Activated naive CD4-positive, alpha-beta T cell treated with Interleukin-2 at 50 U/mL for 16 hours (primary cell): ENCODE data around the gene MCRS1.

Experiments
- DNase-seq: peaks from one replicate; pipeline ENCODE4 v3.0.0-alpha.2; 2020

The MCRS1 gene

DNA sequence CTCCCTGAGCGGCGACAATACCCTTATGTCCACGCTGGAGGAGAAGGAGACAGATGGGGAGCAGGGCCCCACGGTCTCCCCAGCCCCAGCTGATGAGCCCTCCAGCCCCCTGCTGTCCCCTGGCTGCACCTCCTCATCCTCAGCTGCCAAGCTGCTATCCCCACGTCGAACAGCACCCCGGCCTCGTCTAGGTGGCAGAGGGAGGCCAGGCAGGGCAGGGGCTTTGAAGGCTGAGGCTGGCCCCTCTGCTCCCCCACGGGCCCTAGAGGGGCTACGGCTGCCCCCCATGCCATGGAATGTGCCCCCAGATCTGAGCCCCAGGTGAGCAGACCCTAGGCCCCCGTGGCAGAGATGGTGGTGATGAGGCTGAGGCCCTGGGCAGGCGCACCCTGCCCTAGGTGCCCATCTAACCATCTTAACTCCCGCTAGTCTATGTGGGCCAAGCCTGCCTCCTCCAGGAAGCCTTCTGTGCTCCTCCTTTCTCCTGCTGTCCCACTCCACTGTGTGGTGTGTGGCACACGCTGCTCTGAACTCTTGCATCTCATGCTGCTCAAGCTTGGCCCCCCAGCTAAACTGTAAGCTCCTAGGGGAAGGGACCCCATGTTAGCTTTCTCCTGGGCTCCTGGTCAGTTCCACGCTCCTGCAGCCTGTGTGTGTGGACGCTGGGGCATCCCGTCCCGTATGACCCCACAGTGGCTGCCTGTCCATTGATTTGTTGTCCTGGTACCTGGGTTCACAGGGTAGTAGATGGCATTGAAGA is 12.1 kb downstream of the MCRS1 start:
- no peak for DNase-seq

GRCh38 chr12:49554266-49554665 is 13.7 kb downstream of the MCRS1 start:
- no peak for DNase-seq

DNA sequence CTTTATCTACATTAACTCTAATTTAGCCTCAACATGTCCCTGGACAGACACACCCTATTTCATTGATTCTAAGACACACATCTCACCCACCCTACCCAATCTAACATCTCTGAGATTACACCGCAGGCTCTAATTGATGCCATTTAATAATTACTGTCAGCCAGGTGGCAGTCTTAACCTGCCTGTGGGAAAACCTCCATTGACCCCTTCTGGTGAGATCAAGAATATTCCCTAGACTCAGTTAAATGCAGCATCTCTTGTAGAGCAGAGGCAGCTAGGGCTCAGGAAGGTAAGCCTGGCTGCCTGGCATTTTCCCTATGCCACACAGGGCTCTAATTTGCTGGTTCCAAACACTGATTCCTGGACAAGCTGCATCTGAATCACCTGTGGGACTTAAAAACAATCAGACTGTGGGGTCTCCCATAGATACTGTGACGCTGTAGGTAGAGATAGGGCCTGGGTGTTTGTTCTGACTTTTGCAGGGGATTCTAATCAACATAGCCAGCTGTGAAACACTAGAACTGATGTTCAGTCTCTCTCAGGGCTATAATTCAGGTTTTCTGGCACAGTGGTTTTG is 14.3 kb downstream of the MCRS1 start:
- no peak for DNase-seq

DNA sequence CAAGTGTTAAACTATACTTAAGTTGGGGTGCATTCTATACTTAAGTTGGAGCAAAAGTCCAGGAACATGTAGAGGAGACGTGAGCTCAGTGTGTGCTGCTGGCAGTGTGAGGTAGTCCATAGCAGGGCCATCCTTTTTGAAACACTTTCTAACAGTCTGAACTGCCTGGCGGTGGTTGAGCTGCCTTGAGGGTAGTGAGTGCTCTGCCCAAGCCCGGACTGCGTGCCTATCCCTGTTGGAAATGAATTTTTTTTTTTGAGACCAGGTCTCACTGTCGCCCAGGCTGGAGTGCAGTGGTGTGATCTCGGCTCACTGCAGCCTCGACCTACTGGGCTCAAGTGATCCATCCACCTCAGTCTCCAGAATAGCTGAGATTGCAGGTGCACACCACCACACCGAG is 15.0 kb downstream of the MCRS1 start:
- DNase-seq: no peak

DNA sequence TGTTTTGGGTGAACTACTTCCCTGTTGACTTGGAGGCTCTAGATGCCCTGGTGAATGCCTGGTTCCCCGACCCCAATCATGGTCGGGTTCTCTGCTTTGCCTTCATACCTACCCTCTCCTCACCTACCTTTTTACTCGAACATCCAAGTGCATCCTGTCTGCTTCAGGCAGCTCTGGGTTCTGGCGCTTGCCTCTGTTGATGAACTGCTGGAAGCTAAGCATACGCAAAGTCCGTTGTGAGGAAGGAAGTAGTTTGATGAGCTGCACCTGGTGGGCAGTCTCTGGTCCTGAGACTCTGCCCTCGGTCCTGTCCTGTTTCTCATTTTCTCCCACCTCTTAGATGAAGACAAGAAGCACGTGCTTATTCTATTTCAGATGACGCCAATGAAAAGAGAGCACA is 15.5 kb downstream of the MCRS1 start:
- no peak for DNase-seq

- no peak for DNase-seq
These were observed 15.9 kb downstream of the MCRS1 start for GRCh38 chr12:49552014-49552413.

GRCh38 chr12:49550693-49551252 is 17.2 kb downstream of the MCRS1 start:
- DNase-seq: no peak

- no peak for DNase-seq
These were observed 17.9 kb downstream of the MCRS1 start for GRCh38 chr12:49549735-49550692.

DNA sequence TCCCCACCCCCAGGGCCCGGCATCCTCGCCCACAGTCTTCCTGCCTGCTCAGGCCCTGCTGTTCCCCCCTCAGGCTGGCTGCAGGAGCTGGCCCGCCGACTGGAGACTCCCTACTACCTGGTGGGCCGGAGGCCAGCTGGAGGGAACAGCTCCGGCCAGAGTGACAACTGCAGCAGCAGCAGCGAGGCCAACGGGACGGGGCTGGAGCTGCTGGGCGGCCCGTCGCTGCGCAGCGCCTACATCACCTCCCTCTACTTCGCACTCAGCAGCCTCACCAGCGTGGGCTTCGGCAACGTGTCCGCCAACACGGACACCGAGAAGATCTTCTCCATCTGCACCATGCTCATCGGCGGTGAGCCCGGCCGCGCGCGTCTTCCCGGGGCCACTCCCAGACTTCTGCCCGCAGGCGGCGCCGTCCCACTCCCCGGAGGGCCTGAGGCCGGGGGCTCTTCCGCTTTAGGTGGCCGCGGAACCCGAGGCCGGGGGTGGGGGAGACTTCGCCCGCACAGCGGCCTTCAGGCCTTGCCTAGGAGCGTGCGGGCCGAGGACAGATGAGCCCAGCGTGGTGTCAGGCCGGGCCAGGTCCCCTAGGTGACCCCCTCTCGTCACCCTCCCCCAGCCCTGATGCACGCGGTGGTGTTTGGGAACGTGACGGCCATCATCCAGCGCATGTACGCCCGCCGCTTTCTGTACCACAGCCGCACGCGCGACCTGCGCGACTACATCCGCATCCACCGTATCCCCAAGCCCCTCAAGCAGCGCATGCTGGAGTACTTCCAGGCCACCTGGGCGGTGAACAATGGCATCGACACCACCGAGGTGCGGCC is 18.9 kb downstream of the MCRS1 start:
- peak; percentile 27 for DNase-seq

DNA sequence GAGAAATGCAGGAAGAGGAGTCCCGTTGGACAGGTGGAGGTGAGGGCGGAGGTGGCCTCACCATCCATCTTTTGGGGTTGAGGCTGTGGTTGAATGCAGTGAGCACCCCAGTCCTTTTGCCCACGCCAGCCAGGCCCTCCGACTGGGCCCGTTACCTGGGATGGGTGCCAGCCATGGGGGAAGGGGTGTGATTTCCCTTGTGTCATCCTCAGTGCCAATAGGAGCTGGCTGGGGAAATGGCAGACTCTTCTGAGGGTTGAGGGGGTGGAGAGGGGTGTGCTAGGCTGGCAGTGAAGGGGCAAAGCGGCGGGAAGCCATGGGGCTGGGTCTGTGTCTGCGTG is 19.5 kb downstream of the MCRS1 start:
- no peak for DNase-seq

- no peak for DNase-seq
These were observed 20.8 kb downstream of the MCRS1 start for GRCh38 chr12:49547090-49547690.

GRCh38 chr12:49546481-49546880 is 21.5 kb downstream of the MCRS1 start:
- no peak for DNase-seq

GRCh38 chr12:49545815-49546214 is 22.1 kb downstream of the MCRS1 start:
- no peak for DNase-seq

- DNase-seq: no peak
These were observed 23.8 kb downstream of the MCRS1 start for GRCh38 chr12:49543914-49544815.

DNA sequence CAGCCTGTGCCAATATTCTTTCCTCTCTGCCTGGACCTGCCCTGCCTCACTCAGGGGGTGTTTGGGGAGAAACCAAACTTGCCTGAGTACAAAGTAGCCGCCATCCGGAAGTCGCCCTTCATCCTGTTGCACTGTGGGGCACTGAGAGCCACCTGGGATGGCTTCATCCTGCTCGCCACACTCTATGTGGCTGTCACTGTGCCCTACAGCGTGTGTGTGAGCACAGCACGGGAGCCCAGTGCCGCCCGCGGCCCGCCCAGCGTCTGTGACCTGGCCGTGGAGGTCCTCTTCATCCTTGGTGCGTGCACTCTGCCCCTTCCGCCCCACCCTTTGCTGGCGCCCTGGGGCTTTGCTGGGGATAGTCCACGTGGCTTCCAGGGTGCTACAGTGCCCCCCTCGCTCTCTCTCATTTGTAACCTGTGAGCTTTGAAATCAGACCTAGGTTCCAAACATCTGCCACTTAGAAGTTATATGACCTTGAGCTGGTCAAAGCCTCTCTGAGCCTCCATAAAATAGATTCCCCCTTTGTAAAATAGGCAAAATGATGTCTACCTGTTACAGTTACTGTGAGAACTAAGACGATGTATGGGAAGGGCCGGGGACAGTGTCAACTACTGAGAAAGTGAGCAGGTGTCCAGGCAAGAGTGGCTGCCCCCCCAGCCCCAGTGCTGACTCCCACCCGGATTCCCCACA is 24.6 kb downstream of the MCRS1 start:
- no peak for DNase-seq

- no peak for DNase-seq
These were observed 25.3 kb downstream of the MCRS1 start for GRCh38 chr12:49542592-49543160.

GRCh38 chr12:49541911-49542505 is 25.9 kb downstream of the MCRS1 start:
- no peak for DNase-seq

- no peak for DNase-seq
These were observed 26.6 kb downstream of the MCRS1 start for GRCh38 chr12:49541140-49541861.
